Measurements from ENCODE around the gene SLC11A1.

GRCh38 chr2:218343591-218343990, 38.5 kb upstream of the SLC11A1 start:
- TF ChIP-seq CTCF (IDR thresholded peaks at IDR 0.05; ENCODE audit: insufficient read depth, low read length) (no peak), POLR2AphosphoS5 (IDR thresholded peaks at IDR 0.05; ENCODE audit: low read depth) (no peak)
